ENCODE measurements around the gene CAMK2D. TPM values are rescaled to one million over a fixed set of nuclear protein-coding genes. Genes with fewer than 3 reads are reported as not detected.

Gene CAMK2D
- total and polyA plus RNA-seq, 4 experiments from 2014 or later, result 15.5 to 36.4 (median 24.0) TPM

- DNase-seq, result no peak
- no peaks in the 10 kb centered on the region for H3K9me3 ChIP-seq (ENCODE audit: control insufficient read depth in 1 of 2, low read length in 2 of 2)
- Mint-ChIP-seq H3K9me3 (no peaks in the 10 kb centered on the region), H3K36me3 (no peaks in the 10 kb centered on the region), H3K4me3 (no peak overlapping the region), H3K27ac (no peak overlapping the region), H3K4me1 (peaks cover 0 to 2% (median 0%) of the 10 kb centered on the region in 4 donors), H3K27me3 (peaks cover 2% of the 10 kb centered on the region in 2 donors)
- no peak overlapping the region for H3K27ac ChIP-seq (ENCODE audit: low read depth, low read length)
- ChIA-PET CTCF (ENCODE audit: partially characterized antibody) (interaction anchor here (1.1 kb wide), 1 partner anchor 11 kb away, joined by 3 read pairs; no protein-coding TSS in a partner anchor), POLR2A (ENCODE audit: partially characterized antibody) (no interaction called here)
- H3K4me1 ChIP-seq (ENCODE audit: insufficient read depth, low read length), result no peaks in the 10 kb centered on the region
- H3K36me3 ChIP-seq (ENCODE audit: insufficient read depth, low read length), result no peaks in the 10 kb centered on the region
- no peaks in the 10 kb centered on the region for H3K27me3 ChIP-seq (ENCODE audit: insufficient read depth, low read length)
- intact Hi-C loops (cut with micrococcal nuclease), result no loop called here
- H3K4me3 ChIP-seq (ENCODE audit: low read length in 2 of 2), result no peak overlapping the region
Observed at GRCh38 chr4:113405874-113406722, 355.4 kb downstream of the CAMK2D start.

GRCh38 chr4:113404841-113405240 is 356.7 kb downstream of the CAMK2D start:
- Histone ChIP-seq H3K27me3 (ENCODE audit: insufficient read depth, low read length) (no peaks in the 10 kb centered on the region), H3K36me3 (ENCODE audit: insufficient read depth, low read length) (no peaks in the 10 kb centered on the region), H3K9me3 (ENCODE audit: control insufficient read depth in 1 of 2, low read length in 2 of 2) (no peaks in the 10 kb centered on the region), H3K4me1 (ENCODE audit: insufficient read depth, low read length) (no peaks in the 10 kb centered on the region), H3K4me3 (ENCODE audit: low read length in 2 of 2) (no peak overlapping the region), H3K27ac (ENCODE audit: low read depth, low read length) (no peak overlapping the region)
- CTCF ChIA-PET (ENCODE audit: partially characterized antibody), result interaction anchor here (0.9 kb wide), 1 partner anchor 10 kb away, joined by 3 read pairs; no protein-coding TSS in a partner anchor
- intact Hi-C loops (cut with micrococcal nuclease), result no loop called here
- Mint-ChIP-seq H3K27me3 (peaks cover 2% of the 10 kb centered on the region in 2 donors), H3K4me1 (no peaks in the 10 kb centered on the region), H3K9me3 (no peaks in the 10 kb centered on the region), H3K27ac (no peak overlapping the region), H3K4me3 (no peak overlapping the region), H3K36me3 (no peaks in the 10 kb centered on the region)
- DNase-seq, result no peak
- POLR2A ChIA-PET (ENCODE audit: partially characterized antibody), result no interaction called here

- H3K4me1 ChIP-seq (ENCODE audit: insufficient read depth, low read length), result no peaks in the 10 kb centered on the region
- Mint-ChIP-seq H3K36me3 (no peaks in the 10 kb centered on the region), H3K4me3 (no peak overlapping the region), H3K9me3 (no peaks in the 10 kb centered on the region), H3K27ac (no peak overlapping the region), H3K27me3 (peaks cover 0 to under 1% of the 10 kb centered on the region in 2 donors), H3K4me1 (no peaks in the 10 kb centered on the region)
- no peak for DNase-seq
- no peak overlapping the region for H3K4me3 ChIP-seq (ENCODE audit: low read length in 2 of 2)
- H3K27ac ChIP-seq (ENCODE audit: low read depth, low read length), result no peak overlapping the region
- H3K27me3 ChIP-seq (ENCODE audit: insufficient read depth, low read length), result no peaks in the 10 kb centered on the region
- H3K36me3 ChIP-seq (ENCODE audit: insufficient read depth, low read length), result no peaks in the 10 kb centered on the region
- POLR2A ChIA-PET (ENCODE audit: partially characterized antibody), result no interaction called here
- no peaks in the 10 kb centered on the region for H3K9me3 ChIP-seq (ENCODE audit: control insufficient read depth in 1 of 2, low read length in 2 of 2)
- CTCF ChIA-PET (ENCODE audit: partially characterized antibody), result interaction anchor here (0.9 kb wide), 2 partner anchors 9 to 668 kb away, joined by 3 read pairs; no protein-coding TSS in a partner anchor
- intact Hi-C loops (cut with micrococcal nuclease), result no loop called here
Observed at GRCh38 chr4:113404167-113404571, 357.4 kb downstream of the CAMK2D start.

Other genes with a start within 250 kb of the CAMK2D start
- under 1 TPM; 0.15 to 0.17 TPM for gene ARSJ, start 217.9 kb upstream of the CAMK2D start, total RNA-seq
- gene ARSJ, start 217.9 kb upstream of the CAMK2D start, polyA plus RNA-seq, result under 1 TPM in 1 of 2 donors, not detected in 1; 0.15 TPM

All from CD4-positive, alpha-beta memory T cell (primary cell).